ENCODE data around the gene LIMS2. TPM values are rescaled to one million over a fixed set of nuclear protein-coding genes. Genes with fewer than 3 reads are reported as not detected.

Gene LIMS2
- total RNA-seq, 1 donor from 2014 or later, result 44.2 TPM

DNA sequence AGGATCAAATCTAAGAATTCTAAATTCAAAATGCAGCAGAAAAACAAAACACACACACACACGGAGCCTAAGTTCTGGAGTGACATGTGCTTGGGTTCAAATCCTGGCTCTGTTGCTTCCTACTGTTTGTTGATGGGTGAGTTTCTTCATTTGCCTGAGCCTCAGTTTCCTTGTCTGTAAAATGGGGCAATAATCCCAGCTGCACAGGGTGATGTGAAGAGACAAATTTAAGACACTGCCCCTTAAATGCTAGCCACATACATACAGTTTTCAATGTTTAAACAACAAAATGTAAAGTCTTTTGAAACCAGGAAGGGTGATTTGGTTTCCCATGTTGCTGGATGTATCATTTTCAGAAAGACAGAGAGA is 30.3 kb downstream of the LIMS2 start:
- Histone ChIP-seq H3K4me1 (peaks cover 26% of the 10 kb centered on the region), H3K4me3 (no peak overlapping the region), H3K36me3 (no peaks in the 10 kb centered on the region), H3K9me3 (no peaks in the 10 kb centered on the region), H3K27ac (no peak overlapping the region), H3K27me3 (no peaks in the 10 kb centered on the region)
- no peak for DNase-seq (ENCODE audit: extremely low spot score in 2 of 2)
- TF ChIP-seq, protein P1, sequence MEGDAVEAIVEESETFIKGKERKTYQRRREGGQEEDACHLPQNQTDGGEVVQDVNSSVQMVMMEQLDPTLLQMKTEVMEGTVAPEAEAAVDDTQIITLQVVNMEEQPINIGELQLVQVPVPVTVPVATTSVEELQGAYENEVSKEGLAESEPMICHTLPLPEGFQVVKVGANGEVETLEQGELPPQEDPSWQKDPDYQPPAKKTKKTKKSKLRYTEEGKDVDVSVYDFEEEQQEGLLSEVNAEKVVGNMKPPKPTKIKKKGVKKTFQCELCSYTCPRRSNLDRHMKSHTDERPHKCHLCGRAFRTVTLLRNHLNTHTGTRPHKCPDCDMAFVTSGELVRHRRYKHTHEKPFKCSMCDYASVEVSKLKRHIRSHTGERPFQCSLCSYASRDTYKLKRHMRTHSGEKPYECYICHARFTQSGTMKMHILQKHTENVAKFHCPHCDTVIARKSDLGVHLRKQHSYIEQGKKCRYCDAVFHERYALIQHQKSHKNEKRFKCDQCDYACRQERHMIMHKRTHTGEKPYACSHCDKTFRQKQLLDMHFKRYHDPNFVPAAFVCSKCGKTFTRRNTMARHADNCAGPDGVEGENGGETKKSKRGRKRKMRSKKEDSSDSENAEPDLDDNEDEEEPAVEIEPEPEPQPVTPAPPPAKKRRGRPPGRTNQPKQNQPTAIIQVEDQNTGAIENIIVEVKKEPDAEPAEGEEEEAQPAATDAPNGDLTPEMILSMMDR (IDR thresholded peaks at IDR 0.05), result no peak
- TF ChIP-seq POLR2A (IDR thresholded peaks at IDR 0.05), result no peak
- no peak for TF ChIP-seq POLR2AphosphoS5 (IDR thresholded peaks at IDR 0.05; ENCODE audit: insufficient read depth in 1 of 2, low read depth in 1 of 2)
- intact Hi-C loops (cut with DNase I), result no loop called here

GRCh38 chr2:127644066-127645025 is 31.0 kb downstream of the LIMS2 start:
- no peak overlapping the region for H3K27ac ChIP-seq
- no peaks in the 10 kb centered on the region for H3K9me3 ChIP-seq
- H3K36me3 ChIP-seq, result no peaks in the 10 kb centered on the region
- TF ChIP-seq POLR2A (IDR thresholded peaks at IDR 0.05), result no peak
- TF ChIP-seq, protein P1 (IDR thresholded peaks at IDR 0.05), result no peak
- TF ChIP-seq POLR2AphosphoS5 (IDR thresholded peaks at IDR 0.05; ENCODE audit: insufficient read depth in 1 of 2, low read depth in 1 of 2), result no peak
- intact Hi-C loops (cut with DNase I), result no loop called here
- H3K4me1 ChIP-seq, result peaks cover 19% of the 10 kb centered on the region
- no peak for DNase-seq (ENCODE audit: extremely low spot score in 2 of 2)
- H3K27me3 ChIP-seq, result no peaks in the 10 kb centered on the region
- no peak overlapping the region for H3K4me3 ChIP-seq

DNA sequence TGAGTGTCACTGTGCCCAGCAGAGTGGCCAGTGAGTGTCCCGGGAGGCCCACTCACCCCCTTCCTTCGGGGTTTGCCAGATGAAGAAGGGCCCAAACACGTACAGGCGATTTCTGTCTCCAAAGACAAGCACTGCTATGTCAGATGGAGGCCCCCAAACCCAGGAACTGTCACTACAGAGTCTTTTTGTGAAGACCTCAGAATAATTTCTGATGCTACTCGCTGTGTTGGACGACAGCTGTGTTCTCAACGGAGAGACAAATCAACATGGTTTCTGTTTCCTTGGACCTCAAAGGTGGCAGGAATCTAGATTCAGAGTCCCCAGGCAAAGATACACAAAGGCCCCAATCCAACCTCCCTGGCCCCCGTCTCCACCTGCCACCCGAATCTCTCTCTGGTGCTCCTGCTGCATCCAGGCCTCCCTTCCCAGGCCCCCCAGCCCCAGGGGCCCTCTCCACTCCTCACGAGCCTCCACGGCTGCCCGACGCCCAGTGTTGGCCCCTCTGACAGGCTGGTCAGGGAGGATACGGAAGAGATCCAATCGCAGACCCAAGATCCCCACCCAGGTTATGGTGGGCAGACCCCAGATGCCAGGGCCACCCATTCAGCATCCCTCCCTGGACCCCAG is 31.8 kb downstream of the LIMS2 start:
- H3K27ac ChIP-seq, result no peak overlapping the region
- TF ChIP-seq POLR2AphosphoS5 (IDR thresholded peaks at IDR 0.05; ENCODE audit: insufficient read depth in 1 of 2, low read depth in 1 of 2), result no peak
- TF ChIP-seq, protein P1 (IDR thresholded peaks at IDR 0.05), result no peak
- no peak for TF ChIP-seq POLR2A (IDR thresholded peaks at IDR 0.05)
- H3K4me1 ChIP-seq, result peaks cover 17% of the 10 kb centered on the region
- no peak overlapping the region for H3K4me3 ChIP-seq
- no peaks in the 10 kb centered on the region for H3K36me3 ChIP-seq
- DNase-seq (ENCODE audit: extremely low spot score in 2 of 2), result no peak
- no peaks in the 10 kb centered on the region for H3K27me3 ChIP-seq
- no peaks in the 10 kb centered on the region for H3K9me3 ChIP-seq
- intact Hi-C loops (cut with DNase I), result no loop called here

GRCh38 chr2:127642706-127643438 is 32.5 kb downstream of the LIMS2 start:
- TF ChIP-seq POLR2A (IDR thresholded peaks at IDR 0.05), result no peak
- no peak for TF ChIP-seq POLR2AphosphoS5 (IDR thresholded peaks at IDR 0.05; ENCODE audit: insufficient read depth in 1 of 2, low read depth in 1 of 2)
- TF ChIP-seq, protein P1 (IDR thresholded peaks at IDR 0.05), result no peak
- Histone ChIP-seq H3K9me3 (no peaks in the 10 kb centered on the region), H3K27ac (no peak overlapping the region), H3K4me3 (no peak overlapping the region), H3K4me1 (peaks cover 24% of the 10 kb centered on the region), H3K36me3 (no peaks in the 10 kb centered on the region), H3K27me3 (no peaks in the 10 kb centered on the region)
- DNase-seq (ENCODE audit: extremely low spot score in 2 of 2), result no peak
- intact Hi-C loops (cut with DNase I), result no loop called here
